MM.1S (cell line): ENCODE results near the gene JPH3.

Experiments used
- EZH2 ChIP-seq: fragments of 300-600 bp; sonication (generic); optimal IDR thresholded peaks from 2 replicates; pipeline ENCODE3; 2017; ENCODE audit warnings: low read depth, mild to moderate bottlenecking, antibody characterized with exemption, low read length, mixed read lengths
- EZH2phosphoT487 ChIP-seq: fragments of 300-600 bp; sonication (generic); IDR thresholded peaks from 2 replicates; pipeline ENCODE4 v1.6.1; 2018; ENCODE audit warnings: antibody characterized with exemption, low read length
- TF ChIP-seq, protein P1 (sequence below): fragments of 300-600 bp; sonication (generic); IDR thresholded peaks from 2 replicates; pipeline ENCODE4 v1.5.1; 2016; ENCODE audit warnings: antibody characterized with exemption, low read length, mixed read lengths

DNA sequence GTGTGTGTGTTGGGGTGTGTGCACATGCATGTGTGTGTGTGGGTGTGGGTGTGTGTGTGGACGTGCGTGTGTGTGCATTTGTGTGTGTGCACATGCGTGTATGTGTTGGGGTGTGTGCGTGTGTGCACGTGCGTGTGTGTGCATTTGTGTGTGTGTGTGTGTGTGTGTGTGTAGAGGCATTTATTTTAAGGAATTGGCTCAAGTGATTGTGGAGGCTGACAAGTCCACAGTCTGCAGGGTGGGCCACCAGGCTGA lies 37.9 kb upstream of the JPH3 start:
- TF ChIP-seq, protein P1, sequence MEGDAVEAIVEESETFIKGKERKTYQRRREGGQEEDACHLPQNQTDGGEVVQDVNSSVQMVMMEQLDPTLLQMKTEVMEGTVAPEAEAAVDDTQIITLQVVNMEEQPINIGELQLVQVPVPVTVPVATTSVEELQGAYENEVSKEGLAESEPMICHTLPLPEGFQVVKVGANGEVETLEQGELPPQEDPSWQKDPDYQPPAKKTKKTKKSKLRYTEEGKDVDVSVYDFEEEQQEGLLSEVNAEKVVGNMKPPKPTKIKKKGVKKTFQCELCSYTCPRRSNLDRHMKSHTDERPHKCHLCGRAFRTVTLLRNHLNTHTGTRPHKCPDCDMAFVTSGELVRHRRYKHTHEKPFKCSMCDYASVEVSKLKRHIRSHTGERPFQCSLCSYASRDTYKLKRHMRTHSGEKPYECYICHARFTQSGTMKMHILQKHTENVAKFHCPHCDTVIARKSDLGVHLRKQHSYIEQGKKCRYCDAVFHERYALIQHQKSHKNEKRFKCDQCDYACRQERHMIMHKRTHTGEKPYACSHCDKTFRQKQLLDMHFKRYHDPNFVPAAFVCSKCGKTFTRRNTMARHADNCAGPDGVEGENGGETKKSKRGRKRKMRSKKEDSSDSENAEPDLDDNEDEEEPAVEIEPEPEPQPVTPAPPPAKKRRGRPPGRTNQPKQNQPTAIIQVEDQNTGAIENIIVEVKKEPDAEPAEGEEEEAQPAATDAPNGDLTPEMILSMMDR = no peak
- TF ChIP-seq EZH2 = no peak
- TF ChIP-seq EZH2phosphoT487 = no peak
